ENCODE results near the gene RREB1.
A peak's percentile ranks its signal among the peaks of the same experiment; 100 is the strongest.

The RREB1 gene

GRCh38 chr6:7112171-7112570, 4.4 kb downstream of the RREB1 start:
- no peak for DNase-seq
- H3K9me3 ChIP-seq (ENCODE audit: control extremely low read depth in 1 of 5, control insufficient read depth in 4 of 5, insufficient read depth in 2 of 5, low read depth in 1 of 5, low read length in 4 of 5): no peaks in the 10 kb centered on the region
- H3K4me1 ChIP-seq (ENCODE audit: control extremely low read depth in 1 of 4, control insufficient read depth in 4 of 4, insufficient read depth in 4 of 4, low read length in 3 of 4): peaks cover 11 to 74% (median 58%) of the 10 kb centered on the region in 4 experiments
- CTCF ChIA-PET: interaction anchor here (1.1 to 9.6 kb wide), 4 partner anchors 15 to 435 kb away, joined by 3 to 83 read pairs (median 4); no protein-coding TSS in a partner anchor
- peak overlapping the region in 5 of 7 experiments; percentile 3 to 57 (median 54) for H3K4me3 ChIP-seq (ENCODE audit: control insufficient read depth in 1 of 7, extremely low read depth in 1 of 7, insufficient read depth in 4 of 7, low read depth in 2 of 7, low read length in 6 of 7)
- POLR2A ChIA-PET: no interaction called here
- H3K27ac ChIP-seq (ENCODE audit: insufficient read depth in 1 of 2, low read depth in 1 of 2, low read length in 2 of 2, poor library complexity in 1 of 2, severe bottlenecking in 2 of 2): peak overlapping the region; percentile 12 to 25
- H3K36me3 ChIP-seq (ENCODE audit: control insufficient read depth in 4 of 4, insufficient read depth in 4 of 4, low read length in 3 of 4): peaks cover 0 to 16% (median 0%) of the 10 kb centered on the region in 4 experiments
- H3K27me3 ChIP-seq (replicated peaks in 2 of 5; ENCODE audit: control insufficient read depth in 4 of 5, insufficient read depth in 5 of 5, low read length in 4 of 5): no peaks in the 10 kb centered on the region

DNA sequence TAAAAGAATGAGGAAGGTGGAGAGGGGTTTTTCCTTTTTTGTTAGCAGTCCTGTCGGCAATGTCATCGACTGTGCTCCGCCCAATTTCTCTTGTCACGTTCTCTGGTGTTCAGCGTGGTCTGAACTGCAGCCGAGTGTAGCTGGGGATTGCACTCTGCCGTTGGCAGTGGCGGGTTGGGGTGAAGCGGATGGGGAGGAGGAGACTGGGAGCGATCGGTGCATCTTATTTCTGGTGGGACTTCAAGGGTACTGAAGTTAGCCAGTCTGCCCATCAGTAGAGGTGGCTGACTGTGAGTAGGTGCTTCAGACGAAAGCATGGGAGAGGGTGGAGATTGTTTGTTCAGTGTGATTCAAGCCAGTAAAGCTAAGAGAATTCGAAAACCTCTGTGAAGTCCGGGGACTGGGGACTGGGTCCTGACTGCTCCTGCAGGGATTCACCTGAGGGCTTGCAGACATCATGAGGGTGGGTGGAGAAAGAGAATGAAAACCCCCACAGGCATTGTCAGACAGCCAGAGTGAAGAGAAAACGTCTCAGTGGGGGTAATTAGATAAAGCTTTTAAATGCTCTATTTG, 5.1 kb downstream of the RREB1 start:
- POLR2A ChIA-PET: no interaction called here
- peak; percentile 59 to 89 (median 86) for DNase-seq
- H3K27ac ChIP-seq (ENCODE audit: insufficient read depth in 1 of 2, low read depth in 1 of 2, low read length in 2 of 2, poor library complexity in 1 of 2, severe bottlenecking in 2 of 2): peak overlapping the region; percentile 12 to 25
- 17% methylated on average over 10 of the region's 15 CpGs for WGBS (ENCODE audit: insufficient coverage)
- peak overlapping the region in 4 of 7 experiments; percentile 3 to 57 (median 55) for H3K4me3 ChIP-seq (ENCODE audit: control insufficient read depth in 1 of 7, extremely low read depth in 1 of 7, insufficient read depth in 4 of 7, low read depth in 2 of 7, low read length in 6 of 7)
- CTCF ChIA-PET: interaction anchor here (1.2 to 9.6 kb wide), 3 partner anchors 14 to 436 kb away, joined by 3 to 83 read pairs (median 4); no protein-coding TSS in a partner anchor
- peaks cover 11 to 74% (median 58%) of the 10 kb centered on the region in 4 experiments for H3K4me1 ChIP-seq (ENCODE audit: control extremely low read depth in 1 of 4, control insufficient read depth in 4 of 4, insufficient read depth in 4 of 4, low read length in 3 of 4)
- H3K9me3 ChIP-seq (ENCODE audit: control extremely low read depth in 1 of 5, control insufficient read depth in 4 of 5, insufficient read depth in 2 of 5, low read depth in 1 of 5, low read length in 4 of 5): no peaks in the 10 kb centered on the region
- no peaks in the 10 kb centered on the region for H3K27me3 ChIP-seq (replicated peaks in 2 of 5; ENCODE audit: control insufficient read depth in 4 of 5, insufficient read depth in 5 of 5, low read length in 4 of 5)
- peaks cover 0 to 16% (median 0%) of the 10 kb centered on the region in 4 experiments for H3K36me3 ChIP-seq (ENCODE audit: control insufficient read depth in 4 of 4, insufficient read depth in 4 of 4, low read length in 3 of 4)

DNA sequence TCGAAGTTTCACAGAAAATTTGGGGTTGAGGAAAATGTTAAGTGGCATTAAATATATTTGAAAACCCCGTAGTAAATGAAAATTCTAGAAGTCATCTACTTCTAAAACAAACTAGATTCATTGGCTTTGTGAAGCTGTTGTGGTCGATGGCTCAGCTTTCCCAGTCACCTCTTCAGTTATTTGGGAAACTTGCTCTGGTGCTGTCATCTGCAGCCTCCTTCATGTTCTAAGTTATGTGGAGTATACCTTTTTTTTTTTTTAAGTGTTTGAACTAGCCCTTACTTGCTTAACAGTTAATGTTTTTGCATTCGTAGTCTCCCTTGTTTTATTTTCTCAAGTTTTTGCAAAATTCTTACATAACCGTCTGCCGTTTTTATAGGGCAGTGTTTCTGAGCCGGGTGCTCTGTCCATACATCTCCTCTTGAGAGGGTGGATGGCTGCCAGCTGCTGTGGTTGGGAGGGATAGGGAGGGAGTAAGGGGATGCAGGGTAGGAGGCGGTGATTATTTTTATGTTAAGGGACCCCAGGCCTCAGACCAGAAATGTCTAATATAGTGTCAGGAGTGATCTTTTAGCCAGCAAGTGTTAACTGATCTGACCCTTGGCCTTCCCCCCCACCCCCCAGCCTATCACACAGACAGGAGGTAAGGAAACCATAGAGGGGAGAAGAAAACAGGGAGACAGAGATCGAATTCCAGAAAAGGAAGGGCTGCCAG, 7.1 kb downstream of the RREB1 start:
- H3K9me3 ChIP-seq (ENCODE audit: control extremely low read depth in 1 of 5, control insufficient read depth in 4 of 5, insufficient read depth in 2 of 5, low read depth in 1 of 5, low read length in 4 of 5): no peaks in the 10 kb centered on the region
- no peaks in the 10 kb centered on the region for H3K27me3 ChIP-seq (replicated peaks in 2 of 5; ENCODE audit: control insufficient read depth in 4 of 5, insufficient read depth in 5 of 5, low read length in 4 of 5)
- peaks cover 11 to 77% (median 58%) of the 10 kb centered on the region in 4 experiments for H3K4me1 ChIP-seq (ENCODE audit: control extremely low read depth in 1 of 4, control insufficient read depth in 4 of 4, insufficient read depth in 4 of 4, low read length in 3 of 4)
- no peak overlapping the region for H3K4me3 ChIP-seq (ENCODE audit: control insufficient read depth in 1 of 7, extremely low read depth in 1 of 7, insufficient read depth in 4 of 7, low read depth in 2 of 7, low read length in 6 of 7)
- ChIA-PET CTCF (interaction anchor here (1.7 to 9.6 kb wide), 2 partner anchors 12 to 21 kb away, joined by 5 to 83 read pairs; no protein-coding TSS in a partner anchor), POLR2A (interaction anchor here (0.7 kb wide), 1 partner anchor 162 kb away, joined by 5 read pairs; no protein-coding TSS in a partner anchor)
- H3K27ac ChIP-seq (ENCODE audit: insufficient read depth in 1 of 2, low read depth in 1 of 2, low read length in 2 of 2, poor library complexity in 1 of 2, severe bottlenecking in 2 of 2): no peak overlapping the region
- H3K36me3 ChIP-seq (ENCODE audit: control insufficient read depth in 4 of 4, insufficient read depth in 4 of 4, low read length in 3 of 4): peaks cover 0 to 22% (median 0%) of the 10 kb centered on the region in 4 experiments
- DNase-seq: peak in 1 of 3 donors; percentile 41
- WGBS (ENCODE audit: insufficient coverage): 28% methylated on average over 4 of the region's 9 CpGs

DNA sequence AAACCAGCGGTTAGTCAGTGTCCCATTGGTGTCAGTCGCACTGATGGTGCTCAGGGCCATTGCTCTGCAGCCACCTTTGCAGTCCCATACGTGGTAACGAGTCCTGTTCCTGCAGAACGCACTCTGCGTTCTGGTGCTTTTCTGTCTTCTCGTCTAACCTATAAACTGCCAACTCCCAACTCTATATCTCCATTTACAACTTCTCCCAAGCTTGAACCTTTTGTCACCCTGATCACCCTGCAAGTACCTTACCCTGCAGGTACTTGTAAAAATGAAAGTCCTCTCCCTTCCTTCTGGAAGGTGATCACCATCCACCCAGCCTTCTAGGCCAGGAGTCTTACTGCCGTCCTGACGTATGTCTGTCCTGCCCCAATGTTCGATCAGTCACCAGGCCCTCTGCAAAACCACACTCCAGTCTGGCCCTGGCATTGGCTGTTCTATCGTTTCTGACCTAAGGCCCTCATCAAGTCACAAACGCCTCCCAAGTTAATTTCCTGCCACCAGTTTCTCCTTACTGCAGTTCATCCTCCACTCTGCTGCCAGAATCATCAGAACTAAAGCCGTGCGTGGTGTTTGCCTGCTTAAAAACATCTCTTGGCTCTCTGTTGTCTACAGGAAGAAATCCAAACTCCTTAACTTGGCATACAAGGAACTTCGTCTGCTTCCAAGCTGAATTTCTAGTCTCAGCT, 7.9 kb downstream of the RREB1 start:
- Histone ChIP-seq H3K27ac (ENCODE audit: insufficient read depth in 1 of 2, low read depth in 1 of 2, low read length in 2 of 2, poor library complexity in 1 of 2, severe bottlenecking in 2 of 2) (peak overlapping the region; percentile 13 to 31), H3K4me1 (ENCODE audit: control extremely low read depth in 1 of 4, control insufficient read depth in 4 of 4, insufficient read depth in 4 of 4, low read length in 3 of 4) (peaks cover 11 to 69% (median 54%) of the 10 kb centered on the region in 4 experiments), H3K27me3 (replicated peaks in 2 of 5; ENCODE audit: control insufficient read depth in 4 of 5, insufficient read depth in 5 of 5, low read length in 4 of 5) (no peaks in the 10 kb centered on the region), H3K36me3 (ENCODE audit: control insufficient read depth in 4 of 4, insufficient read depth in 4 of 4, low read length in 3 of 4) (peaks cover 0 to 26% (median 1%) of the 10 kb centered on the region in 4 experiments), H3K4me3 (ENCODE audit: control insufficient read depth in 1 of 7, extremely low read depth in 1 of 7, insufficient read depth in 4 of 7, low read depth in 2 of 7, low read length in 6 of 7) (no peak overlapping the region), H3K9me3 (ENCODE audit: control extremely low read depth in 1 of 5, control insufficient read depth in 4 of 5, insufficient read depth in 2 of 5, low read depth in 1 of 5, low read length in 4 of 5) (no peaks in the 10 kb centered on the region)
- WGBS (ENCODE audit: insufficient coverage): 78% methylated on average over 15 of the region's 15 CpGs
- ChIA-PET POLR2A (no interaction called here), CTCF (interaction anchor here (0.9 to 9.6 kb wide), 5 partner anchors 9 to 38 kb away, joined by 3 to 83 read pairs (median 7); no protein-coding TSS in a partner anchor)
- DNase-seq: no peak

- ChIA-PET POLR2A (no interaction called here), CTCF (interaction anchor here (0.9 to 2.2 kb wide), 6 partner anchors 10 to 33 kb away, joined by 3 to 7 read pairs (median 4); no protein-coding TSS in a partner anchor)
Observed at GRCh38 chr6:7119272-7119801, 11.6 kb downstream of the RREB1 start.

DNA sequence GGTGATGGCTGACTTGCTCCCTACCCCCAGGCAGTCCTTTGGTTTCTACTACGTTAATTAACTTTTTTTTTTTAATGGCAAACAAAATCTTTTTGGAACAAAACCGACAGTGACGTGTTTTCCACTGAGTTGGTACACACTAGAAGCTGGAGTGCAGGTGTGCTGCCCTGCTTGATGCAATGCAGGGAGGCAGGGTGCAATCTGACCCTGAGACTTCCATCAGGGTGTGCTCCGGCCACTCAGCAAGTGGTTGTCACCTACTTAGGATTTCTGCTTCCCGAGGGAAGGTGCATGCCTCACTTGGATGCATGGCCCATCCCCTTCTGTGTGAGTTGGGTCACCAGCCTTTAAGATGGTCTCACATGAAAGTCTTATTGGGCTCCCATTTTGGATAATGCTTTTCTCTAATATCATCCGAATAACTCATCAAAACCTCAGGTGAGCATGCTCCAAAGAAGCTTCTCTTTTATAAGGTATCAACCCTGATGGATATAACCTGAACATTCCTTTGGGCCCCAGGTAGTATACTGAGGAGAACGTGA, 14.0 kb downstream of the RREB1 start:
- 97% methylated on average over 6 of the region's 7 CpGs for whole genome bisulfite sequencing (ENCODE audit: insufficient coverage)
- ChIA-PET POLR2A (no interaction called here), CTCF (interaction anchor here (0.6 to 12.6 kb wide), 3 partner anchors 8 to 121 kb away, joined by 3 to 83 read pairs (median 3); no protein-coding TSS in a partner anchor)
- DNase-seq: no peak
- Histone ChIP-seq H3K27ac (ENCODE audit: insufficient read depth in 1 of 2, low read depth in 1 of 2, low read length in 2 of 2, poor library complexity in 1 of 2, severe bottlenecking in 2 of 2) (no peak overlapping the region), H3K9me3 (ENCODE audit: control extremely low read depth in 1 of 5, control insufficient read depth in 4 of 5, insufficient read depth in 2 of 5, low read depth in 1 of 5, low read length in 4 of 5) (no peaks in the 10 kb centered on the region), H3K36me3 (ENCODE audit: control insufficient read depth in 4 of 4, insufficient read depth in 4 of 4, low read length in 3 of 4) (peaks cover 2 to 39% (median 13%) of the 10 kb centered on the region in 4 experiments), H3K4me1 (ENCODE audit: control extremely low read depth in 1 of 4, control insufficient read depth in 4 of 4, insufficient read depth in 4 of 4, low read length in 3 of 4) (peaks cover 10 to 40% (median 25%) of the 10 kb centered on the region in 4 experiments), H3K4me3 (ENCODE audit: control insufficient read depth in 1 of 7, extremely low read depth in 1 of 7, insufficient read depth in 4 of 7, low read depth in 2 of 7, low read length in 6 of 7) (no peak overlapping the region), H3K27me3 (replicated peaks in 2 of 5; ENCODE audit: control insufficient read depth in 4 of 5, insufficient read depth in 5 of 5, low read length in 4 of 5) (no peaks in the 10 kb centered on the region)

More at GRCh38 chr6:7119272-7119801, 11.6 kb downstream of the RREB1 start:
- Histone ChIP-seq H3K27me3 (replicated peaks in 2 of 5; ENCODE audit: control insufficient read depth in 4 of 5, insufficient read depth in 5 of 5, low read length in 4 of 5) (no peaks in the 10 kb centered on the region), H3K4me3 (ENCODE audit: control insufficient read depth in 1 of 7, extremely low read depth in 1 of 7, insufficient read depth in 4 of 7, low read depth in 2 of 7, low read length in 6 of 7) (no peak overlapping the region), H3K27ac (ENCODE audit: insufficient read depth in 1 of 2, low read depth in 1 of 2, low read length in 2 of 2, poor library complexity in 1 of 2, severe bottlenecking in 2 of 2) (peak overlapping the region in 1 of 2 experiments; percentile 38), H3K4me1 (ENCODE audit: control extremely low read depth in 1 of 4, control insufficient read depth in 4 of 4, insufficient read depth in 4 of 4, low read length in 3 of 4) (peaks cover 5 to 47% (median 35%) of the 10 kb centered on the region in 4 experiments), H3K9me3 (ENCODE audit: control extremely low read depth in 1 of 5, control insufficient read depth in 4 of 5, insufficient read depth in 2 of 5, low read depth in 1 of 5, low read length in 4 of 5) (no peaks in the 10 kb centered on the region), H3K36me3 (ENCODE audit: control insufficient read depth in 4 of 4, insufficient read depth in 4 of 4, low read length in 3 of 4) (peaks cover 2 to 41% (median 7%) of the 10 kb centered on the region in 4 experiments)
- 88% methylated on average over 12 of the region's 12 CpGs for WGBS (ENCODE audit: insufficient coverage)
- DNase-seq: no peak

Data from common myeloid progenitor, CD34-positive (primary cell).